GM18498 (cell line): ENCODE results near the gene PARN.

Experiments
- ATAC-seq: cut with Tn5 transposase; IDR thresholded peaks from one replicate; pipeline ENCODE4 v1.9.1; 2021; ENCODE audit warnings: mild to moderate bottlenecking, moderate library complexity; ENCODE audit not compliant: unreplicated experiment

PARN gene

DNA sequence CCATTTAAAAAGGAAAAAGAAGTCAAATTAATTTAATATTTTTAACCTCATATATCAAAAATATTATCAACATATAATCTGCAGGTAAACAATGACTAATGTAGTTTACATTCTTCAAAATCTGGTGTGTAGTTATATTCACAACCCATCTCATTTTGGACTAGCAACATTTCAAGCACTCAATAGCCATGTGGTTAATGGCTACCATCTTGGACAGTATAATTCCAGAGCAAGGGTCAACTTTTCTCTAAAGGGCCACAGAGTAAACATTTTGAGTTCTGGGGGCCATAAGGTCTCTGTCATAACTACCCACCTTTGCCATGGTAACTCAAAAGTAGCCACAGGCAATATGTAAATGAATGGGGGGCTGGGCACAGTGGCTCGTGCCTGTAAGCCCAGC lies 153.9 kb downstream of the PARN start:
- ATAC-seq, result no peak

DNA sequence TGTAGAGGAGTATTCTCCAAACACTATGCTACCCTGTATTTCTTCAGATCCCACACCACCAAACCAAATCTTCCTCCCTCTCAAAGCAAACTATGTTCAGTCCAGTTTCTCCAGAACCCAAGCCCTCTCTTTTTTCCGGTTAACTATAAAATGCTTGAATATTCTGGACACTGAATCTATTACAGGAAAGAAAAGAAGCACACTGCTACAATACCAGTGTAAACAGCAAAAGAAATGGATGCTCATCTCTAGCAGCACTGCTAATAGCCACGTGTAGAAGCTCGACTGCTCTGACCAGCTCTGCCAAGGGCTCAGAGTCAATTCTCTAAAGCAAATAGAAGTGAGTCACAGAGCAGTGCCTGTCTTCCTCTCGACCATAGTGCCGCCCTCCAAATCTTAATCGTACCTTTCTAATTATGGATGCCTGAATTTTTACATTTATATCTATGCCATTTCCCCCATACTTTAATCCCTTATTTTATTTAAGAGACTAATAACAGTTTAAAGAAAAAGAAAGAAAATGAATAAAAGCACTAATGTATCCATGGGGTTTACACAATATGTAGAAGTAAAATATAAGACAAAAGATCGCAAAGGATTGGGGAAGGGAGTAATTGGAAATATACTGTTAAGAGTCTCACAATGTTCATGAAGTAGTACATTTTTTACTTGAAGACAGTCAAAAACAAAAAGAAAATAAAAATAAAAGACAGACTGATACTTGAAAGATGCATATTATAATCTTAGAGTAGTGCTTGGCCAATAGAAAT lies 154.5 kb downstream of the PARN start:
- ATAC-seq, result no peak

DNA sequence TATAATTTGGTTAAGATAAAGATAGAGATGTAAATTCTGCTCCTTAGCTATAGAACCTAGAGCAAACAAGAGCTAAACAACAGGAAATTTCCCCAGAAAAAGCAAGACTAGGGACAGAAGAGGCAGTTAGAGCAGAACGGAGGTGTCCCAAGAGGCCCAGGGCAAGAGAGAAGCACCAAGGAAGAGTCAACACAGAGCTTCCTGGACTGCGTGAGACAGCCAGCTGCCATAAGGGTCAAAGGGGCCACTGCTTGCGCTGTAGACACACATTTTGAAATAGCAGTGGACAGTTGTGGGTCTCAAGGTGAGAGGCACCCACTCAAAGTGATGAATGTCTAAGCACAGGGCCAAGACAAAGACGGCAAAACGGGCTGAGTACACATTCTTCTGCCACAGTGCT lies 156.6 kb downstream of the PARN start:
- no peak for ATAC-seq

DNA sequence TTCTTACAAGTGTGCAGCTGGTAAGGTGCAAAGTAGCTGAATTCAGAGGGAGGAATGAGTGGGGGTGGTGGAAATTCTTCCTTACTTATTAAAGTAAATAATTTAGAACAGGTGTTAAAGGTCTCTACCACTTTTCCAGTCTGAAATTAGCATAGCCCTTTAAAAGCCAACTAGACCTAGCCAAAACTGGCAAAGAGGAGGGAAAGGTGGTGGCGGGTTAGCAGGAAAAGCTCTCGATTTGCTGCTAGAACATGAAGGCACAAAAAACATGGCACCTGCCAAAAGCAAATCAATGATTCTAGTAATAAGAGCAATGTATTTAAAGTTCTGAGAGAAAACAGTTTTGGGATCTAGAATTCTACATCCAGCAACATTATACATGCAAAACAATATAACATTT lies 157.7 kb downstream of the PARN start:
- no peak for ATAC-seq

DNA sequence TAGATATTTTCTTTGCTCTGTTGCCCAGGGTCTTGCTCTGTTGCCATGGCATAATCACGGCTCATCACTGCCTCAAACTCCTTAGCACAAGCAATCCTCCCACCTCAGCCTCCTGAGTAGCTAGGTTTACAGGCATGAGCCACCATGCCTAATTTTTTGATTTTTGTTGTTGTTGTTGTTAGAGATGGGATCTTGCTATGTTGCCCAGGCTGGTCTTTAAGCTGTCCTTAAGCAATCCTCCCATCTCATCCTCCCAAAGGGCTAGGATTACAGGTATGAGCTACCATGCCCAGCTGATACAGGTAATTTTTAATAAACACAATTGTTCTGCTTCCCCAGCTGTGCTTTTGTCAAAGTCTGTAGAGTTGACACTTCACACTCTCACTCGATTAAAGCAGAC lies 159.3 kb downstream of the PARN start:
- no peak for ATAC-seq

DNA sequence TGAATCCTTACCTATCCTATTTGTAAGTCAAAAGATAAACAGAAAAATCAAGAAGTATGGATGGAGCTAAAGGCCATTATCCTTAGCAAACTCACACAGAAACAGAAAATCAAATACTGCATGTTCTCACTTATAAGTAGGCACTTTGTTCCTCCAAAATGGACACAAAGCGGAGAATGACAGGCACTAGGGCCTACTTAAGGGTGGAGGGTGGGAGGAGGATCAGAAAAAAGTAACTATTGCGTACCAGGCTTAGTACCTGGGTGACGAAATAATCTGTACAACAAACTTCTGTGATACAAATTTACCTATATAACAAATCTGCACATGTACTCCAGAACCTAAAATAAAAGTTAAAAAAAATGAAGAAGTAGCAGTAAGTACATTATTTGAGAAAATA lies 164.3 kb downstream of the PARN start:
- no peak for ATAC-seq

DNA sequence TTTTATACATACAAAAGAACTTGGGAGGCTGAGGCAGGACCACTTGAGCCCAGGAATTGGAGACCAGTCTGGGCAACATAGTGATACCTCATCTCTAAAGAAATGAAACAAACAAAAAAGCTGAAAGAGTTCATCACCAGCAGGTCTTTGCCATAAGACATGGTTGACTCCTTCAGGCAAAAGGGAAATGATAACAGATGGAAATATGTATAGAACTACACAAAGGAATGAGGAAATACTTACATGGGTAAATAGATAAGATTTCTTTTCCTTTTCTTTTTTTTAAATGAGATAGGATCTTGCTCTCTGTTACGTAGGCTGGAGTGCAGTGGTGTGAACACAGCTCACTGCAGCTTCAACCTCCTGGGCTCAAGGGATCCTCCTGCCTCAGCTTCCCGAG lies 165.3 kb downstream of the PARN start:
- ATAC-seq, result no peak

DNA sequence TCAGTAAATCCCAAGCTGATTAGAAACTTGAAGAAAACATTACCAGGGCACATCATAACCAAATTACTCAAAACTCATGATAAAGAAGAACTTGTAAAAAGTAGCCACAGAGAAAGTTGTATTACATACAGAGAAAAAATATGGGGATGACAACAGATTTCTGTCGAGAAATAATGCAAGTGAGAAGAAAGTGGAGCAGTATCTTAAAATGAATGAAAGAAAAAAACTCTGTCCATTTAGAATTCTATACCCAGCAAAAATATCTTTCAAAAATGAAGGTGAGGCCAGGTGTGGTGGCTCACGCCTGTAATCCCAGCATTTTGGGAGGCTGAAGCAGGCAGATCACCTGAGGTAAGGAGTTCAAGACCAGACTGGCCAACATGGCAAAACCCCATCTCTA lies 165.9 kb downstream of the PARN start:
- ATAC-seq, result no peak

DNA sequence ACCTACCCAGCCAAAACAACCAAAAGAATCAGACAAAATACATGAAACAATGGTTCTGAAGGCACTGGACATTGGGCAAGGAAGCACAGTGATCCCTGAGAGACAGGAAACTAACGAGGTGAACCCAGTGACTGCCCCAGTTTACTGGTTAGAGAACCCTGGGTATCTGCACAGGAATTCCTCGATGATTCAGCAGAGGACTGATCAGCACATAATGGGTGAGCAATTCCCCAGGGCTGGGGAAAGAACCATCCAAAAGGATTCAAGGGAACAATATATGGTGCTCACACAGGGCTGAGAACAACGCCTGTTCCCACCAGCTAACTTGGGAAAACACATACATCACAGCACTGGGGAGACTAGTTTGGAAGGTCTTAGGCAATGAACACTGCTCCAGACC lies 167.2 kb downstream of the PARN start:
- no peak for ATAC-seq

DNA sequence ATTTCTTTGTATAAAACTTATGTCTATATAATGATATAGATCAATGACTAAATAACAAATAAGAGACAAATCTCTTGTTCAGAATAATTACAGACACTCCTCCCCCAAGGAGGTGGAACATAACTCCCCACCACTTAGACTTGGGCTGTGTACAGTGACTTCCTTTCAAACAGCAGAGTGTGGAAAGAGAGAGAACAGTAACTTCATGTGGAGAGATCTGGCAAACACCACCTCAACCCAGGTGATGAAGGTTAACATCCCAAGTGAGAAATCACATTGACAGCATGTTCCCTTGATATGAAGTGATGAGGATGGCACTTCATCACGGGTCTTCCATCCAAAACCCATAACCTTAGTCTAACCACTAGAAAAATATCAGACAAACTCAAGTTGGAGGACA lies 169.3 kb downstream of the PARN start:
- no peak for ATAC-seq

DNA sequence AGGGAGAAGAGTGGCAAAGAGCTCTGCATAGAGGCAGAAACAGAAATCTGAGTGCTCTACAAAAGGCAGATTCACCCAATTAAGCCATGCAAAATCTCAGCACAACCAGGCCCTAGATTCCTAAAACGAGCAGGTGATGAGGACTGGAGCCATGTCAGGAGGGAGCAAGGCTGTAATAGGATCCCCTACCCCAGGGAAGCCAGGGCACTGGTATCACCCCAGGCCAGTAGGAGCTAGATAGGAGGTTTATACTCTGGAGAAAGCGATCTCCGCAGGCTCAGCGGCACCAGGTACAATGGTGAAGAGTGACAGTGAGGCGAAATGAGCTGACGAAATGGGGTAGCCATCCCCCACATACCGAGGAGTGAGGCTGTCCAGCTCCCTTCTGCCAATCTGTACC lies 171.5 kb downstream of the PARN start:
- no peak for ATAC-seq

DNA sequence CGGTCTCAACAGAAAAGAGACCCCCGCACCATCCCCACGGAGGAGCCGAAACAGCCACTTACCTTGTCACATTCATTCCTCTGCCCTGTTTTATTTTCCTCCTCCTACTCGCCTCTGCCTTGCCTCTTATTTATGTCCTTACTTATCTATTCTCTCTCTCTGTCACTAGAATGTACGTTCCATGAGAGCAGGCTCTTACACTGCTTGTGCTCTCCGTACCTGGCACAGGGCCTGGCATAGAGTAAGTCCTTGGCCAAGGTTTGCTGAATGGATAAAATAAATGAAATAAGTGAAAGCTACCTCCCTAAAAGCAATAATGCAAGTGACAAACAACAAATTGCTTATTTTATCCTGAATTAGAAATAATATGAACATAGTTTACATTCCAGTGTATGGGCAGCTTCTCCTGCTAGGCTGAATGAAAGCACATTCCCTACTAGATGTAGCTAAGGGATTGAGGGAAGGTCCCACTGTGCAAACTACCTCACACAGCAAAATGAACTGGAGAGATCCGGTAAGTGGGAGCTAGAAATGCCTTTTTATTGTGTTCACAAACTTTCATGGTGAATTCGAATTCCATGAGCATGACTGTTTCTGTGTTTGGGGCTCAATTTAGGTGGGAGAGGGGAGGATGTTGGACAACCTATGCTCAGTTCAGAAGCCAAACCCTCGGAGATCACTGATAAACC lies 173.1 kb downstream of the PARN start:
- ATAC-seq, result no peak

DNA sequence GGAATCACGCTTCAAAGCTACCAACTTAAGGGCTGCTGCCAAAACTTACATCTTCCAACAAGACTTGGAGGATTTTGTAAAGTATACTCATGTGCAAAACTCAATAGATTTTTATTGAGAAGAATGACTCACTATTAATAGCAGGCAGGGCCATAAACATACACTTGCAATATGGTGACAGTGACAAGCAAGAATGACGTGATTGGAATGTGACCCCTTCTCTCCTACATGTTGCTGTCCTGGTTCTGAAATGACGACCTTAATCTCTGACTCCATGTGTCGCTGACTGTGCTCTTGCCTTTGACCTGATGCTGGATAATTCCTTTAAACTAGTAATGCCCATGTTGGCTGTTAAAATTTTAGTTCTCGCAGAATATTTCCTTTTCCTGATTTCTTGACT lies 174.5 kb downstream of the PARN start:
- ATAC-seq, result no peak

DNA sequence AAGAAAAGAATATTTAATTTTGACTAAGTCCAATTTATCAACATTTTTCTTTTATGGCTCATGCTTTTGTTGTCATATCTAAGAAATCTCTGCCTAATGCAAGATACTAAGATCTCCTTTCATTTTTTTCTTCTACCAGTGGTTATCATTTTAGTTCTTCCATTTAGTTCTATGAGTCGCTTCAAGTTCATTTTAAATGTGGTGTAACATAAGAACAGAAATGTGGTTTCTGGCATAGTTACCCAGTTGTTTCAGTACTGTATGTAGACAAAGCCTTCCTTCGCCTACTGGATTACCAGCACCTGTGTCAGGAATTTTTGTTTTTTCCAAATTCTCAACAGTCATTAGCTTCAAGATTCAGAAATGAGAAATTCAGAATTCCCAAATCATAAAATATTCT lies 175.7 kb downstream of the PARN start:
- ATAC-seq, result no peak

DNA sequence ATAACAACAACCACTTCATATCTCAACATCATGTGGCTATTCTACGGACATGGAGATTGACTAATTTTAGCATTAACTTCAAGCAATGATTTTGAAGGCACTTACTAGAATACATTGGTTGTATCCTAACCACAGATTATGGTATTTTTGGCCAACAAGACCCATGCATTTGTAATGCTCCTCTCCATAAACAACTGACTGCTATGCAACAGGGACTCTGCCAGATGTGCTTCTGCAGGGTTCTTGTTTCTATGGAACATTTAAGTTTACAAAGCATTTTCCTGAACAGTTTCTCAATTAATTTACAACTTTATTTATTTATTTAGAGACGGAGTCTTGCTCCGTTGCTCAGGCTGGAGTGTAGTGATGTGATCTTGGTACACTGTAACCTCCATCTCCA lies 178.0 kb downstream of the PARN start:
- ATAC-seq, result no peak

DNA sequence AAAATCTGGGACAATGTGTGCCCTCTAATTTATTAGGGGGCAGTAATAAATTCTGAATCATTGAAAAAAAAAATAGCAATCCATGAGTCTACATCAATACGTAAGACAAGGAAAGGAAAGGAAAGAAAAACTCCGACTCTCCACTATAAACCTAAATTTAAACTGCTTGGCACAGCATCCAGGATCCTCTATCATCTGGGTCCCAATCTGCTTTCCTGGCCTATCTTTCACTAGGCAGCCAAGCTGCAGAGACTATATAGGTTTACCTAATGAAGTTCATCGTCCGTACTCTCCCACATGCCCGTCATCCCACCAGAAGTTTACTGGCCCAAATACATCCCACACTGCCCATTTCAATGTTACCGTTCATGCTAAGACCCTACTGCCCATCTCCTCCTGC lies 179.2 kb downstream of the PARN start:
- no peak for ATAC-seq

DNA sequence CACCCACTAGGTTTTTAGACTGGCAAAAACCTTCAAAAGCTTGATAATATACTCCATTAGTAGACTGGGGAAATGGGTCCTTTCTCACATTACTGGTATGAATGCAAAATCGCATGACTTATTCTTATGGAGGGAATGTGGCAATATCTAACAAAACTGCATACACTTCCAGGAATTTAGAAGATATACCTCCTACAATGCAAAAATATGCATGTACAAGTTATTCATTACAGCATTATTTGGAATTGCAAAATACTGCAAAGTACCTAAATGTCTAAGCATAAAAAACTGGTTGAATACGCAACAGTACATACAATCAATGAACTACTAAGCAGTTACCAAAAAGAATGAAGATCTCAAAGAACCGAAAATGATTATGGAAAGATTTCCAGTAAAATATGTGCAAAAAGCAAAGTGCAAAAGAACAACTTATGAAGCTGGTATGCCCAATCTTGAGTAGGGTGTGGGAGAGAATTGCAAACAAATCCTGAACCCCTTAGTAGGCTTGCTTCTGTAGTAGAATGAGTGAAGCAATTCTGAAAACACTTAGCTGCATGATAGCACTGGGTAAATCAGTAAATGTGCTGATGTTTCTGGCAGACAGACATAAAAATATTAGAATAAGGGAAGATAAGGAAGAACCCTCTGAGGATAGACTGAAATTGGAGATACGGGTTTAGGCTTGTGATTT lies 180.1 kb downstream of the PARN start:
- ATAC-seq, result no peak

DNA sequence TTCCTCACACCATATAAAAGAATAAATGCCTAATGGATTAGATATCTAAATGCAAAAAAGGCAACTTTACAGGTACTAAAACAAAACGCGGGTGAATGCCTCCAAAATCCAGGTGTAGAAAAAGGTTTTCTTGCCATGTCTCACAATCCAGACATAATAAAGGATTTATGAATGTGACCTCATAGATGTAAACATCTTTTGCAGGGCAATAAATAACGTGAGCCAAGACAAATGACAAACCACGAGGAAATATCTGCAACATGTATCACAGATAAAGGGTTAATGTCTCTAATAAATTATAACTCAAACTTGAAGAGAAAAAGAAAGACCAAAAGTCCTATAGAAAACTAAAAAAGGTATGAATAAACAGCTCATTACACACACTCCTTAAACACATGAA lies 180.7 kb downstream of the PARN start:
- ATAC-seq, result no peak

DNA sequence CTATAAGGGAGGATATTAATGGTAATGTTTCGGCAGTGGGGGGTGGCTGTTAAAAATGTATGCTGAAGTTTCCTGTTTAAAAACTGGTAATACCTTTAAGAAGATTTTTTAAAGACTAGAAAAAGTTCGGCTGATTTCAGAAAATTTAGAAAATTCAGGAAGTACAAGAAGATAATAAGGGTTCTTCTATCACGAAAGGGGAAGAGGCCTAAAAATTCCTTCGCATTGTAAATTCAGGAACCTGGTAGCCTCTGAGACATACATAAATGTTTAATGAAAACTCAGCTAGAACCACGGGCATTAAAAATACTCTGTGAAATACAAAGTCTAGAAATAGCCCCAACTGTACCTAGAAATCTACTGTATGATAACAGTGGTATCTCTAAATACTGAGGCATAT lies 181.2 kb downstream of the PARN start:
- ATAC-seq, result no peak

DNA sequence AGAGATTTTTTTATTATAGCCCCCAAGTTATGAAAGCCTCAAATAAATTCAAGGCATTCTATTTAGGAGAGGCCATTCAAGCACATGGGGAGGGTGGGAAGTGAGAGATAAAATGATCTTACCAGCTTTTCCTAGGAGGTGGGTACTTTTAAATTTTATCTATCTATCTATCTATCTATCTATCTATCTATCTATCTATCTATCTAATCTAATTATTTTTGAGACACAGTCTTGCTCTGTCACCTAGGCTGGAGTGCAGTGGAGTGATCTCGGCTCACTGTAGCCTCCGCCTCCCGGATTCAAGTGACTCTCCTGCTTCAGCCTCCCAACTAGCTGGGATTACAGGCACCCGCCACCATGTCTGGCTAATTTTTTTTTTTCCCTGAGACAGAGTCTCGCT lies 182.3 kb downstream of the PARN start:
- no peak for ATAC-seq

DNA sequence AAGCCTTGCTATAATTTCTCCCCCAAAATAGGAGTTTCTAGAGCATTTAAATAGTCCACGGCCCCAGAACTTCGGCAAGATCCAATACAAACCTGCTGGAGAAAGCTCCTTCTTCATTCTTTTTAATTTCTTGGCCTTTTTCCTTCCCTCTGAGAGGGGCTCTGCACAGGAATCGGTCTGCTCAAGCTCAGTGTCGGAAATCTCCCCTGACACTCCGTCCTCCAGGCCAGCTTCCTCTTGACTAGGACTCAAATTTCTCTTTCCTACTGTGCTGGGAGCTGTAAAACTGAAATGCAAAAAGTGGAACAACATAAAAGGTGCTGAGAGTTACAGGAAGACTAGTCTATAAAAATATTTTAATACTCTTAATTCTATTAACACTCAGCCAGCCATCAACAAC lies 183.3 kb downstream of the PARN start:
- ATAC-seq, result no peak
